Stimulated activated CD8-positive, alpha-beta memory T cell treated with anti-CD3 and anti-CD28 coated beads, Interleukin-7, amount 100 ng/mL, for 48 hours (primary cell): ENCODE results near the gene SIRPA.

Source experiments
- DNase-seq, 2 donors: peaks; one replicate each; pipeline ENCODE4 v3.0.0-alpha.2; 2020; ENCODE audit warnings: low read depth in 1 of 2; ENCODE audit errors: extremely low read depth in 1 of 2

The SIRPA gene

DNA sequence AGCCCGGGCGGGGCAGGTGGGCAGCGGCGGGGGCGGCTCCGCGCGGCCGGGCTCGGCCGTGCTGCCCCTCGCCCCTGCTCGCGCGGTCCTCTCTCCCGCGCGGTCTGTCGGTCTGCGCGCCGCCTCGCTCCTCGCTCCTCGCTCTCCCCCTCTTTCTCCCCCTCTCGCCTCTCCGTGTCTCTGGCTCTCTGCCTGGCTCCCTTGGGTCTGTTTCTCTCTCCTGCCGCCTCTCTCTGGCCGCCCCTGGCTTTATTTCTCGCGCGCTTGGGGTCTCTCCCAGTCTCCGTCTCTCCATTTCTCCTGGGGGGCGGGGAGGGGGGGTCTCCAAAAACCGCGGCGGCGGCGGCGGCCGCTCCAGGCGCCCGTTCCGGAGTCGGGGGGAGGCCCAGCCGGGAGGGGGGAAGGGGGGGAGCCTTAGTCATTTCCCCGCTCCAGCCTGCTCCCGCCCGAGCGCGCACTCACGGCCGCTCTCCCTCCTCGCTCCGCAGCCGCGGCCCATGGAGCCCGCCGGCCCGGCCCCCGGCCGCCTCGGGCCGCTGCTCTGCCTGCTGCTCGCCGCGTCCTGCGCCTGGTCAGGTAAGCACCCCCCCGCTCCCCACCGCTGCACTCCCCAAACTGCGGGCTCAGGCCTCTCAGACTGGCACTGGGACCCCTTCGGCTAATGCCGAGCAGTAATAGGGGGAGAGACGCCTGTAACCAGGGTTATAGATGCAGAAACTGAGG, at the start of gene SIRPA:
Gene SIRPA, plus strand, starts transcription at position 457 of the 723 bp plus-strand sequence. Its CDS starts 41 bp downstream, at position 498.
- no peak for DNase-seq

GRCh38 chr20:1845701-1846100, 49.5 kb upstream of the SIRPA start:
- no peak for DNase-seq

- no peak for DNase-seq
These were observed 48.9 kb upstream of the SIRPA start for GRCh38 chr20:1846341-1846740.

DNA sequence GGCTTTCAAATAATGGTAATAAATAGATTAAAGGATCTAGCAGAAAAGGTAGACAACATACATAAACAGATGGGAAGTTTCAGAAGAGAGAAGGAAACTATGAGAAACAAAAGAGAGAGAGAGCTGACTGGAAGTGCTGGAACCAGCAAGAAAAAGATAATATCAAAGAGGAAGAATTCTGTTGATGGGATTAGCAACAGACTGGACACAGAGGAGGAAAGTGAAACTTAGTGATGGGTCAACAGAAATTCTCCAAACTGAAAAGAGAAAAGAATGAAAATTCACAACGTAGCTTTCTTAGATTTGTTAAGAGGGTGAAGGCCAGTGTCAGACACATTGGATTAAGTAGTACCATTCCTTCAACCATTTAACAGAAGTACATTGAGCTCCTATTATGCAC, 48.3 kb upstream of the SIRPA start:
- no peak for DNase-seq

- DNase-seq: no peak
These were observed 47.4 kb upstream of the SIRPA start for GRCh38 chr20:1847780-1848179.

DNA sequence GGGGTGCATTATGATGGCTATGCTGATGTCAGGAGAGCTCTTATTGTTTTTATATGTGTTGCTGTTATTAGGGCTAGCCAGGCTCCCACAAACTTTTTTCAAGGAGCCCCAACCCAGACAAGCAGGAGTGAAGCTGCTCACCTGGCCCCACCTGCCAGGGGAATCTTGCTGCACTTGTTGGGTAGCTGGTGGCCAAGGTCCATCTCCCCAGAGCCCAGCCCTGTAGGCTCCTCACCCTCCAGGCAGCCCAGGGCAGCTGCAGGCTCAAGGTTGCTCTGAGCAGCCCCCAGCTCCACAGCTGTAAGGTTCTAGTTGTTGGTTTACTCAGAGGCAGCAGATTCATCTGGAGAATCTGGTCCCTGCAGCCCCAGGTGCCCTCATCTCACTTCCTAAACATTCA, 46.8 kb upstream of the SIRPA start:
- no peak for DNase-seq

GRCh38 chr20:1851396-1851795, 43.8 kb upstream of the SIRPA start:
- DNase-seq: no peak

DNA sequence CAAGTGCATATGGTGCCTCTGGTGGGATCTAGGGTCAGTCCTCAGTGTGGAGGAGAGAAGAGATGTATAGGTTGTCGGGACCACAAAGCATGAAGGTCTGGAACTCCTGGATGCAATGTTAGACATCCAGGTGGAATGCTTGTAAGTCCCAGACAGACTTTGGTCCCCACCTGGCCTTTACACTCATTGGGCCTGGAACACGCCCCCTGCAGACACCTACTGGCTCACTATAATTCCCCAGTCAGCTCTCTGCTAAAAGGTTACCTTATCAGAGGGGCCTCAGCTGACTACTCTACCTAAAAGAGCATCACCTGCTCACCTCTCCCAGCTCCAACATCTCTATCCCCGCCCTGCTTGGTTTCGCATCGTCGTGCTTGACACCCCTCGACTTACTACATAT, 41.7 kb upstream of the SIRPA start:
- no peak for DNase-seq

GRCh38 chr20:1854246-1854645, 41.0 kb upstream of the SIRPA start:
- no peak for DNase-seq

- DNase-seq: no peak
These were observed 40.1 kb upstream of the SIRPA start for GRCh38 chr20:1855109-1855508.

- DNase-seq: no peak
These were observed 39.5 kb upstream of the SIRPA start for GRCh38 chr20:1855690-1856089.

DNA sequence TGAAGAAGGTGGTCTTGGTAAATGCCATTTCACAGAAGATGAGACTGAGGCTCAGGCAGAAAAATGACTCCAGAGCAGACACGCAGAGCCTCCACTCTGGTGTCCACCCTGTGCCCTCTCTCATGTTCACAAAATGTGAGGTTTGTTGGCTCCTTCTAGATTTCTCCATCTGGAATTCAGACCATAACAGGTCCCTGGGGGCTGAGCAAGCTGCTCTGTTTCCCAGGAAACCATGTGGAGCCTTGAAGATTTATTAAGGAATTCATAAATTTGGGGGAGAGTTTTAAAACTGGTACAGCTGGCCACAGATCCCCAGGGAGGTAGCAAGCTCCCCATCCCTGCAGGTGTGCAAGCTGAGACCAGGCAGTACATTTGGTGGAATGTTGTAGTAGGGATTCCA, 38.8 kb upstream of the SIRPA start:
- DNase-seq: no peak

GRCh38 chr20:1857466-1857865, 37.7 kb upstream of the SIRPA start:
- no peak for DNase-seq

GRCh38 chr20:1858871-1859270, 36.3 kb upstream of the SIRPA start:
- no peak for DNase-seq

DNA sequence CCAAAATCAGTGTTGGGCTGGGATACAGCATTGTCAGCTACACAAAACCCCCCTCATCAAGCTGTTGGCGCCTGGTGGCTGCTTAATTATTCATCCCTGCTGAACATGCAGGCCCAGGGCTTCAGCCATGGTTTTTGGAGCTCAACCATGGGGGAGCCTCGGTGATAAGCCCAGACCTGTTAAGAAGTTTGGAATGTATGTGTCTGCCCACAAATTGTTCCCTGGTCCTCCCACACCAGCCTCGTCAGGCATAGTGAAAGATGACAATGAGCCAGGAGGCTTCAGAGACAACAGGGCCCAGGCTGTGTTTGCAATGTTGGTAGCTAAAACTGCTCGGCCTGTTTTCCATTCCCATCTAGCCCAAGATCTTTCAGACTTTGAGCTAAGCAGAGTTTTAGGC, 34.8 kb upstream of the SIRPA start:
- DNase-seq: no peak

- DNase-seq: no peak
These were observed 33.7 kb upstream of the SIRPA start for GRCh38 chr20:1861347-1861976.

DNA sequence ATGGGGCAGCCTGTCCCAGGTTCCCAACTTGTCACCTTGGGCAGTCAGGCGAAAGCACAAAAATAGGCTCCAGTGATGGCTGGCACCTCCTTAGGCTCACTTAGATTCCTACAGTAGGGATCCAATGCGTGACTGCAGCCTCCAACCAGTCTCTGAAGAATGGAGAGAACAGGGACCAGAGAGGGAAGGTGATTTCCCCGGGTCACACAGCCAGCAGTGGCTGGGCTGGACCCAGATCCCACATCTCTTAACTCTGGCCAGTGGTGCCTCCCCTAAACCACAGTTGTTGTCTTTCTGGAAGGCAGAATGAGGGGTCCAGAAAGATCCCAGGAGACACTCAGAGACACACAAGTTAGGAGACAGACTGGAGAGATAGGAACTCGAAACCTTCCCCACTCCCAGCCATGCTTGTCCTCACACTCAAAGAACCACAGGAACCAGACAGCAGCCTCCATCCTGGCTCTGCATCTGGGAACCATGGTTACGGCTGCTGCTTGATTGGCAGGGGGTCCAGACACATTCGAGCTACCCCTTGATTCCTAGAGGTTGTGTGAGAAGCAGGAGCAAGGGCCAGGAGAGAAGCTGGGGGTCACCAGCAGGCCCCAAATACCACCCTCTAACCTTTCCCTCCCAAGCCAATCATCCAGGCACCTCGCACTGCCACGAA, 33.1 kb upstream of the SIRPA start:
- no peak for DNase-seq

DNA sequence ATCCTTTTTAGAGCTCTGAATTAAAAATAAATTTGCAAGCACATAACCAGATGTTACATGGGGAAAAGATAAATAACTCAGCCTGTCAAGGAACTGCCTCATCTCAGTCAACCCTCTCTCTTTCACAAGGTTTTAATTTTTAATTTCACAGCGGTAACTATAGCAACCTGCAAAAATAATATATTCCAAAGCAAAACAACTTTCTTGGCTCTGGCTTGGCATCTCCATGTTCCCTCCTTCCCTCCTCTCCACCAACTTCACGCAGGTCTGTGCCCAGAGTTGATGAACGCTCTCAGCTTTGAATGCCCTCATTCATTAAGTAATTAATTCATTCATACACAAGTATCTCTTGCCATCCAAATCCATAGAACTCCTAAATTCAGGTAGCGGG, 32.5 kb upstream of the SIRPA start:
- DNase-seq: no peak

DNA sequence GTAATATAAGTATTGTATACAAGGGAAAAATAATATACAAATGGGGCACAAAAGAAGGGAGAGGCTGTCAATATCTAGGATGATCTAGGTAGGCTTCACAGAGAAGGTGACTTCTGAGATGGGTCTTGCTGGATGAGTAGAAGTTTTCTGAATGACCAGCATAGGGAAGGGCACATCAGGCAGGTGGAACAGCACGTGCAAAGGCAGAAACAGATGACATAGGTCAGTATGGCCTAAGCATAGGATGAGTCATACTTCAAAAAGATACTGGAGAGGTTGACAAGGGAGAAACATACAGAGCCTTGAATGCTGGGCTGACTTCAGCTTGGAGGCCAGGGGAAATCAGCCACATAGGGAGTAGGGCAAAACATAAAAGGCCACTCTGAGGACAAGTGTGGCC, 31.9 kb upstream of the SIRPA start:
- DNase-seq: no peak

DNA sequence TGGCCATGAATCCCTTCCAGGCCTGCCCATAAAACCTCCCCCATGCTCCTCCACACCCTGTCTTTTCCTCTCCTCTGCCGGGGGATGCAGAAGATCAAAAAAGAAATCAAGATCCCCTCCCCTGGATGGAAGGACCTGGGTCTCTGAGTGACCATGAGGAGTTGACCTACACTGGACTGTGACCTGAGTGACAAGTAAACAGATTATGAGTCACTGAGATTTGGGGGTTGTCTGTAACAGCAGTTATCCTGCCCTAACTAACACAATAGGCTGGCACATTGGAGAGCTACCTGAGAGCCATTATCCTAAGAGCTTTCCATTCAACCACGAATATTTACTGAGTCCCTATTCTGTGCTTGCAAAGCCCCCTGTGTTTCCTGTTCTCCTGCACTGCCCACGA, 28.4 kb upstream of the SIRPA start:
- no peak for DNase-seq

- no peak for DNase-seq
These were observed 27.5 kb upstream of the SIRPA start for GRCh38 chr20:1867495-1868260.

GRCh38 chr20:1868856-1869255, 26.4 kb upstream of the SIRPA start:
- no peak for DNase-seq
